GM12875 (cell line): ENCODE results near the gene KYAT1.

Experiments used
- H3K4me3 ChIP-seq: one replicate; pipeline ENCODE4 v1.5.1; 2011; ENCODE audit warnings: low read depth, low read length, control low read depth
- TF ChIP-seq, protein P1 (sequence below): IDR thresholded peaks from 2 replicates; pipeline ENCODE4 v1.5.1; 2011; ENCODE audit warnings: low read depth, mild to moderate bottlenecking, control low read depth, inconsistent platforms, low read length, moderate library complexity, borderline replicate concordance; ENCODE audit not compliant: insufficient read depth

KYAT1 gene

DNA sequence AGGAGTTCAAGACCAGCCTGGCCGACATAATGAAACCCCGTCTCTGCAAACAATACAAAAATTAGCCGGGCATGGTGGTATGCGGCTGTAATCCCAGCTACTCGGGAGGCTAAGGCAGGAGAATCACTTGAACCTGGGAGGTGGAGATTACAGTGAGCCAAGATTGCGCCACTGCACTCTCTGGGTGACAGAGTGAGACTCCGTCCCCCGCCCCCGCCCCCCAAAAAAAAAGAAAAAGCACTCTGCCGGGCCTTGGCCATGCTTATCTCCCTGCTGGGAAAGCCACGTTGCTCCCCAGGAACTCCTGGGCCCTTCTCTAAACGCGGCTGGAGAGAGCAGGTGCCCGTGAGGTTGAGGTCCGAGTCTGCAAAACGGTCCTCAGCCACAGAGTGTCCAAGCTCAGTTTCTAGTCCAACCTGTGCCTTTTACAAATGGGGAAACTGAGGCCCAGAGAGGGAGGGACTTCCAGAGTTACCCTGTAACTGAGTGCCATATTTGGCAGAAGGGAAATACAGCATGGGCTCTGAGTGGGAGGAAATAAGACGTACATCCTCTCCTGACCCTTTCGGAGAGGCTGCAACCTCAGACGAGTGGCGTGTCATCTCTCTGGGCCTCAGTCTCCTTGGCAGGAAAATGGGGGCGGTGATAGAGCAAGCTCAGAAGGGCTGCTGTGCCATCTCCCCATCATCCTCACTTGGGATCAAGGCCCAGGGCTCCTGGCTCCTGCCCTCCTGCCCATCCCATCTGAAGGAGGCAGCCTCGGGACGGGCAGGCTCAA, 32.4 kb upstream of the KYAT1 start:
- H3K4me3 ChIP-seq, result no peak overlapping the region
- TF ChIP-seq, protein P1, sequence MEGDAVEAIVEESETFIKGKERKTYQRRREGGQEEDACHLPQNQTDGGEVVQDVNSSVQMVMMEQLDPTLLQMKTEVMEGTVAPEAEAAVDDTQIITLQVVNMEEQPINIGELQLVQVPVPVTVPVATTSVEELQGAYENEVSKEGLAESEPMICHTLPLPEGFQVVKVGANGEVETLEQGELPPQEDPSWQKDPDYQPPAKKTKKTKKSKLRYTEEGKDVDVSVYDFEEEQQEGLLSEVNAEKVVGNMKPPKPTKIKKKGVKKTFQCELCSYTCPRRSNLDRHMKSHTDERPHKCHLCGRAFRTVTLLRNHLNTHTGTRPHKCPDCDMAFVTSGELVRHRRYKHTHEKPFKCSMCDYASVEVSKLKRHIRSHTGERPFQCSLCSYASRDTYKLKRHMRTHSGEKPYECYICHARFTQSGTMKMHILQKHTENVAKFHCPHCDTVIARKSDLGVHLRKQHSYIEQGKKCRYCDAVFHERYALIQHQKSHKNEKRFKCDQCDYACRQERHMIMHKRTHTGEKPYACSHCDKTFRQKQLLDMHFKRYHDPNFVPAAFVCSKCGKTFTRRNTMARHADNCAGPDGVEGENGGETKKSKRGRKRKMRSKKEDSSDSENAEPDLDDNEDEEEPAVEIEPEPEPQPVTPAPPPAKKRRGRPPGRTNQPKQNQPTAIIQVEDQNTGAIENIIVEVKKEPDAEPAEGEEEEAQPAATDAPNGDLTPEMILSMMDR, result no peak

GRCh38 chr9:128913048-128913900, 31.5 kb upstream of the KYAT1 start:
- TF ChIP-seq, protein P1, result no peak

DNA sequence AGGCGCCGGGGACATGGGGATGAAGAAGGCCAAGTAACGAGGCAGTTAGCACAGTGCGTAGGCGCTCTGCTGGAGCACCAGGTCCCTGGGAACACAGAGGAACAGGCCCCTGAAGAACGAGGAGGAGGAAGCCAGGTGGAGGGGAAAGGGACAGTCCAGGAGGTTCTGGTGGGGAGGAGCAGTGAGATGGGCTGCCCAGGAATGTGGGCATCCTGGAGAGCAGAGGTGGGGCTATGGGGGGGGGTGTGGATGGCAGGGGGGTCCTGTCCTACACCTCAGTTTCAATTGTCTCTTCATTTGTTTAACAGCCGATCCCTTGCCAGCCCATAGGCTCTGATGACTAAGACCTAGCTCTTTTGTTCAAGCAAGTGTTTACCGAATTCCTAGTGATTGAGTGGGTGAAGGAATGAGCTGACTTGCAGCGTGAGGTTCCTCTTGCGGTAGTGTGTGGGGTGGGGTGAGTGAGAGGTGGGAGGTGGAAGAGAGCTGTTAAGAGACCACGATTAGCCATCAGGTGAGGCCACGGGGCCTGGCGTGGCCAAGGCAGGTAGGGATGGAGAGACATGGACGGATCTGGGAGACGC, 30.6 kb upstream of the KYAT1 start:
- TF ChIP-seq, protein P1, result no peak

More at GRCh38 chr9:128913048-128913900, 31.5 kb upstream of the KYAT1 start:
- no peak overlapping the region for H3K4me3 ChIP-seq

GRCh38 chr9:128911529-128912035, 29.8 kb upstream of the KYAT1 start:
- TF ChIP-seq, protein P1, result no peak
- H3K4me3 ChIP-seq, result no peak overlapping the region

More for the DNA sequence above, 30.6 kb upstream of the KYAT1 start:
- no peak overlapping the region for H3K4me3 ChIP-seq

- no peak overlapping the region for H3K4me3 ChIP-seq
- TF ChIP-seq, protein P1, result no peak
Observed at GRCh38 chr9:128910906-128911305, 29.2 kb upstream of the KYAT1 start.

DNA sequence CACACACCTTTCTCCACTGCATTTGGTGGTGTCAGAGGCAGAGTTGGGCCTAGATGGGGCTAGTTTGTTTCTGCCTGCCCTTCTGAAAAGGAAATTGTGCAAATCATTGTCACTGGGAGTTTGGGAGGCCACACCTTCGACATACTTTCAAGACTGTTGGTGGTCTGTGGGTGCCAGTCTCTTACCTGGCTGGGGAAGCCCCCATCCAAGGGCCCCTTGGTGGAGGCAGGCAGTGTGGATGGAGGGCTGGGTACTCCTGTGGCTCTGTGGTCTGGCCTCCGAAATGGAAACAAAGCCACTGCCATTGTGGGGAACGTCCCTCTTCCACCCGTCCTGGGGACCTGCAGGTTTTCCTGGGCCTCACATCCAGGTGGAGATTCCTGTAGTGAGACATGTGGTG, 28.1 kb upstream of the KYAT1 start:
- TF ChIP-seq, protein P1, result no peak
- H3K4me3 ChIP-seq, result no peak overlapping the region
